CD14-positive monocyte (primary cell): Measurements from ENCODE around the gene CD247. TPM values are rescaled to one million over a fixed set of nuclear protein-coding genes. Genes with fewer than 3 reads are reported as not detected.

Experiments
- DNase-seq, 3 donors: peaks; one replicate each; pipeline ENCODE4 v3.0.0-alpha.2; 2011 to 2022
- H2AFZ ChIP-seq: 2 replicates; pipeline ENCODE4 v1.6.0; 2012; ENCODE audit warnings: mild to moderate bottlenecking, low read depth, low read length, inconsistent platforms; ENCODE audit not compliant: insufficient read depth, poor library complexity, severe bottlenecking
- H3K27ac ChIP-seq, 2 donors: 1 replicate in 1 of 2; 2 replicates in 1 of 2; pipeline ENCODE4 v1.5.1; 2012 to 2013; ENCODE audit warnings: low read length in 2 of 2, control low read depth in 1 of 2, inconsistent platforms in 1 of 2, low read depth in 1 of 2, mild to moderate bottlenecking in 1 of 2
- H3K27me3 ChIP-seq, 2 donors: one replicate each; pipeline versions ENCODE4 v1.6.0 to v1.6.1; 2011 to 2013; ENCODE audit warnings: low read length in 2 of 2; ENCODE audit not compliant: control insufficient read depth in 2 of 2, insufficient read depth in 2 of 2
- H3K36me3 ChIP-seq, 2 donors: replicated peaks in 1 of 2; 1 replicate in 1 of 2; 2 replicates in 1 of 2; pipeline versions ENCODE4 v1.5.1 to v1.6.1; 2012 to 2013; ENCODE audit warnings: low read length in 2 of 2, control low read depth in 1 of 2, inconsistent platforms in 1 of 2, mild to moderate bottlenecking in 1 of 2; ENCODE audit not compliant: insufficient read depth in 2 of 2, control insufficient read depth in 1 of 2
- H3K4me1 ChIP-seq, 2 donors: 1 replicate in 1 of 2; 2 replicates in 1 of 2; pipeline versions ENCODE4 v1.5.1 to v1.6.1; 2012 to 2013; ENCODE audit warnings: low read length in 2 of 2, control low read depth in 1 of 2, inconsistent platforms in 1 of 2, mild to moderate bottlenecking in 1 of 2, moderate library complexity in 1 of 2; ENCODE audit not compliant: insufficient read depth in 2 of 2, control insufficient read depth in 1 of 2
- H3K4me2 ChIP-seq: replicated peaks from 2 replicates; pipeline ENCODE3; 2012; ENCODE audit warnings: low read length, moderate library complexity, mild to moderate bottlenecking; ENCODE audit not compliant: poor library complexity, severe bottlenecking; ENCODE audit errors: extremely low read depth
- H3K4me3 ChIP-seq, 3 experiments: fragments of 200-600 bp in 1 of 3; sonication (generic) in 1 of 3; replicated peaks in 1 of 3; 1 replicate in 2 of 3; 2 replicates in 1 of 3; pipeline ENCODE4 v1.5.1; 2011 to 2013; ENCODE audit warnings: low read length in 3 of 3, mild to moderate bottlenecking in 3 of 3, control low read depth in 2 of 3, low read depth in 2 of 3, inconsistent platforms in 1 of 3, moderate library complexity in 1 of 3
- H3K79me2 ChIP-seq: 2 replicates; pipeline ENCODE4 v1.6.0; 2012; ENCODE audit warnings: mild to moderate bottlenecking, control low read depth, inconsistent platforms, low read length, moderate library complexity; ENCODE audit not compliant: insufficient read depth
- H3K9ac ChIP-seq: 2 replicates; pipeline ENCODE4 v1.6.0; 2017; ENCODE audit warnings: low read length, mild to moderate bottlenecking; ENCODE audit not compliant: insufficient read depth, poor library complexity, severe bottlenecking
- H3K9me3 ChIP-seq, 2 donors: replicated peaks in 1 of 2; 1 replicate in 1 of 2; 2 replicates in 1 of 2; pipeline versions ENCODE4 v1.5.1 to v1.6.1; 2012 to 2013; ENCODE audit warnings: low read length in 2 of 2, control low read depth in 1 of 2; ENCODE audit not compliant: control insufficient read depth in 1 of 2, insufficient read depth in 1 of 2
- H4K20me1 ChIP-seq: 2 replicates; pipeline ENCODE4 v1.6.0; 2012; ENCODE audit warnings: mild to moderate bottlenecking, low read length, control low read depth, moderate library complexity; ENCODE audit not compliant: insufficient read depth
- H3K27ac Mint-ChIP-seq, 7 donors: one replicate each; pipeline ENCODE4 v1.8.0; 2020; ENCODE audit warnings: mild to moderate bottlenecking in 7 of 7, mixed read lengths in 7 of 7, moderate library complexity in 6 of 7, inconsistent platforms in 2 of 7
- H3K27me3 Mint-ChIP-seq, 3 donors: one replicate each; pipeline ENCODE4 v1.8.0; 2021 to 2022; ENCODE audit warnings: low read depth in 3 of 3, mild to moderate bottlenecking in 3 of 3, mixed read lengths in 3 of 3, moderate library complexity in 3 of 3, inconsistent platforms in 1 of 3
- H3K36me3 Mint-ChIP-seq, 2 donors: one replicate each; pipeline ENCODE4 v1.8.0; 2020; ENCODE audit warnings: mixed read lengths in 2 of 2, inconsistent platforms in 1 of 2, mild to moderate bottlenecking in 1 of 2
- H3K4me1 Mint-ChIP-seq: one replicate; pipeline ENCODE4 v1.8.0; 2020; ENCODE audit warnings: mild to moderate bottlenecking, mixed read lengths
- H3K4me3 Mint-ChIP-seq, 2 donors: one replicate each; pipeline ENCODE4 v1.8.0; 2020; ENCODE audit warnings: mild to moderate bottlenecking in 2 of 2, mixed read lengths in 2 of 2, moderate library complexity in 1 of 2
- H3K9me3 Mint-ChIP-seq, 7 donors: one replicate each; pipeline ENCODE4 v1.8.0; 2020 to 2022; ENCODE audit warnings: mixed read lengths in 7 of 7, mild to moderate bottlenecking in 6 of 7, moderate library complexity in 6 of 7, inconsistent platforms in 2 of 7
- CTCF ChIP-seq: fragments of 200-600 bp; IDR thresholded peaks from one replicate; pipeline ENCODE4 v1.8.0; 2022; ENCODE audit warnings: antibody characterized with exemption, mild to moderate bottlenecking
- WGBS: methylation state at CpG from one replicate; pipeline ENCODE4 v1.1.5; 2013; ENCODE audit warnings: missing lambda C conversion rate; ENCODE audit not compliant: insufficient coverage; 5-methylcytosine and 5-hydroxymethylcytosine counted together
- intact Hi-C, 2 donors: fragments of 100-400 bp; cut with micrococcal nuclease; formaldehyde crosslinking; loops; one replicate each; pipeline versions ENCODE4 v1.15.0 to v1.15.1; 2023
- polyA plus RNA-seq, 3 donors: library from polyadenylated mRNA; depleted of rRNA in 1 of 3; unstranded in 2 of 3; stranded (reverse) in 1 of 3; fragments of 300-500 nt in 2 of 3; fragments of >200 nt in 1 of 3; fragmentation: Illumina TruSeq in 2 of 3; gene quantifications; 1 replicate in 2 of 3; 2 replicates in 1 of 3; pipeline ENCODE4 v1.2.3, GENCODE V29; 2012 to 2021

CD247 gene
- polyA plus RNA-seq, 3 donors = 0.29 to 1.8 (median 1.6) TPM

- WGBS = 100% methylated on average over 1 of the region's 1 CpG
These were observed 28.6 kb upstream of the CD247 start for GRCh38 chr1:167546935-167547334.

GRCh38 chr1:167545349-167545748, 27.0 kb upstream of the CD247 start:
- Histone ChIP-seq H3K27me3 (no peaks in the 10 kb centered on the region), H3K9me3 (no peaks in the 10 kb centered on the region), H2AFZ (no peak overlapping the region), H3K79me2 (peaks cover 77% of the 10 kb centered on the region), H3K4me3 (no peak overlapping the region), H3K4me1 (peaks cover 68 to 75% of the 10 kb centered on the region in 2 donors), H3K4me2 (no peak overlapping the region), H4K20me1 (peaks cover 12% of the 10 kb centered on the region), H3K27ac (no peak overlapping the region), H3K9ac (no peak overlapping the region), H3K36me3 (peaks cover 34 to 57% of the 10 kb centered on the region in 2 donors)
- no peak for DNase-seq
- no peaks in the 10 kb centered on the region for H3K9me3 Mint-ChIP-seq
- peaks cover 49 to 61% of the 10 kb centered on the region in 2 donors for H3K36me3 Mint-ChIP-seq
- intact Hi-C loops = loop anchor here (10.0 kb wide), 1 partner anchor 321 kb away; the partner anchor contains the start of gene POU2F1 (in 2 of the 2)
- peak overlapping the region in 5 of 7 donors; percentile 11 to 80 (median 26) for H3K27ac Mint-ChIP-seq
- WGBS = 100% methylated on average over 1 of the region's 4 CpGs
- H3K27me3 Mint-ChIP-seq = peaks cover 0 to 2% (median 0%) of the 10 kb centered on the region in 3 donors
- no peak for TF ChIP-seq CTCF
- no peak overlapping the region for H3K4me3 Mint-ChIP-seq
- peaks cover 66% of the 10 kb centered on the region for H3K4me1 Mint-ChIP-seq

More at GRCh38 chr1:167546935-167547334, 28.6 kb upstream of the CD247 start:
- Mint-ChIP-seq H3K4me3 (no peak overlapping the region), H3K4me1 (peaks cover 68% of the 10 kb centered on the region), H3K9me3 (no peaks in the 10 kb centered on the region), H3K27me3 (peaks cover 0 to 2% (median 0%) of the 10 kb centered on the region in 3 donors), H3K27ac (peak overlapping the region in 6 of 7 donors; percentile 30 to 93 (median 45)), H3K36me3 (peaks cover 38 to 48% of the 10 kb centered on the region in 2 donors)
- Histone ChIP-seq H3K27ac (no peak overlapping the region), H3K79me2 (peaks cover 83% of the 10 kb centered on the region), H3K4me3 (no peak overlapping the region), H3K9ac (no peak overlapping the region), H2AFZ (no peak overlapping the region), H4K20me1 (peaks cover 7% of the 10 kb centered on the region), H3K4me2 (no peak overlapping the region), H3K9me3 (no peaks in the 10 kb centered on the region), H3K27me3 (no peaks in the 10 kb centered on the region), H3K36me3 (peaks cover 29 to 48% of the 10 kb centered on the region in 2 donors), H3K4me1 (peaks cover 74 to 81% of the 10 kb centered on the region in 2 donors)
- intact Hi-C loops = loop anchor here (10.0 kb wide), 1 partner anchor 322 kb away; the partner anchor contains the start of gene POU2F1 (in 2 of the 2)
- DNase-seq = no peak
- TF ChIP-seq CTCF = no peak
